ENCODE measurements around the gene TTLL7.

TTLL7 gene

DNA sequence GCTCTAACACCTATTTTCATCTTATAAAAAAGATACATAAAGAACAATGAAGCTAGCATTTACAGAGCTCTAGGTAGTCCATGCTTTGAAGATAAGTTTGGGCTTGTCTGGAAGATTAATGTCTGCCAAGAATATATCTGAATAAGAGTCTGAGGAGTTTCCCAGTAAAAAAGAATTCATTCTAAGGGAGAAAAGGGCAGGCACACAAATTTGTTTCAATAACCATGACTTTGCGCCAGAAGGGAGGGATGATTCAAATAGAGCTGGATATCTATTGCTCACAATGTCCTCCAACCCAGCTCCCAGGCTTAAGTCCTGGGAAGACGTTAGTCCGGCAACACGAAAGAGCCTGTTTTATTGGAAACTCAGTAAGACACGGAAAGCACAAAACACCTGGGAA is 9.7 kb upstream of the TTLL7 start:
- in situ Hi-C loops (cut with HindIII; ENCODE audit: low sequenced_read_pairs) = no loop called here
- no peak overlapping the region for H3K4me3 ChIP-seq (ENCODE audit: low read depth, low read length)
- no peak for TF ChIP-seq CTCF (IDR thresholded peaks at IDR 0.05; ENCODE audit: low read depth, low read length, missing control alignments)
- no peak for DNase-seq (ENCODE audit: low read depth)

GRCh38 chr1:84006591-84006990 is 7.7 kb upstream of the TTLL7 start:
- in situ Hi-C loops (cut with HindIII; ENCODE audit: low sequenced_read_pairs) = no loop called here
- no peak for DNase-seq (ENCODE audit: low read depth)
- TF ChIP-seq CTCF (IDR thresholded peaks at IDR 0.05; ENCODE audit: low read depth, low read length, missing control alignments) = no peak
- no peak overlapping the region for H3K4me3 ChIP-seq (ENCODE audit: low read depth, low read length)

DNA sequence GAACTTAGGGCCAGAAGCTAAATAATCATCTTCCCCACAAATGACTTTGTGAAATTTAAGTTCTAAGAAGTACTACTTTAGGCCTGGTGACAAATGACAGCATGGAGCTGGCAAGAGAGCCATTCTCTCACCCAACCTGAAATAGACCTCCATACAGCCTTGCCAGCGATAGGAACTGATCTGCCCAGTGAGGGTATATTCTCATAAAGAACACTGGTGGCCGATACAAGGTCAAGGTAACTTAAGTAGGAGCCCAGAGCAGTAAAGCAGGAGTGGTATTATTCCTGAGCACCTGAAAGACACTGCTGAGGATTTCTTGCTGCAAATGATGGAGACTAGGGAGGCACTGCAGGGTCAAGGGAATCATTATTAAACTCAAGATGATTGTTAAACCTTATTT is 2.6 kb upstream of the TTLL7 start:
- in situ Hi-C loops (cut with HindIII; ENCODE audit: low sequenced_read_pairs) = no loop called here
- TF ChIP-seq CTCF (IDR thresholded peaks at IDR 0.05; ENCODE audit: low read depth, low read length, missing control alignments) = no peak
- no peak overlapping the region for H3K4me3 ChIP-seq (ENCODE audit: low read depth, low read length)
- no peak for DNase-seq (ENCODE audit: low read depth)

DNA sequence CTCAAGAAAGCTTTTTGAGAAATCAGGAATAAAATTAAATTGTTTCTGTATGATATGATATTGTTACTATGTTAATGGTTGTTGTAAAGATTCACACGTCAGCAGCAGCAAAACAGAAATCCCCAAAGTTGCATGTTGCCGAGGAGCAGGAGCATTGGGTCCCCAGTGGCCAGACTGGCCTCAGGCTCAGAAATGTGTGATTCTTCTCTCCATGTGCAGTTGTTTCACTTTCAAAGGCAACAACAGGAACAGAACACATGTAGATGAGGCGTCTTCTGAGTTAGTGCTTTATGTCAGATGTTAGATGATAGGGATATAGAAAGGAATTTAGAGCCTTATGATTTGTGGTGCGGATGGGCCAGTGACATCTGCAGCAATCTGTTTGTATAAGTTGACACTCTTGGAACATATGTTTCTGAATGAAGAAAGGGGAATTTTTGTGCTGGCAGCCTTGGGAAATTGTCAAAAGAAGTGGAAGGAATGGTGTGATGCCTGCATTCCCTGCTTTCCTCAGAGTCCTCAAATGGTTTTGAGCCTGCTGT is 2.1 kb upstream of the TTLL7 start:
- H3K4me3 ChIP-seq (ENCODE audit: low read depth, low read length) = no peak overlapping the region
- no peak for TF ChIP-seq CTCF (IDR thresholded peaks at IDR 0.05; ENCODE audit: low read depth, low read length, missing control alignments)
- in situ Hi-C loops (cut with HindIII; ENCODE audit: low sequenced_read_pairs) = no loop called here
- no peak for DNase-seq (ENCODE audit: low read depth)

GRCh38 chr1:84000196-84000885 is 1.4 kb upstream of the TTLL7 start:
- no peak overlapping the region for H3K4me3 ChIP-seq (ENCODE audit: low read depth, low read length)
- TF ChIP-seq CTCF (IDR thresholded peaks at IDR 0.05; ENCODE audit: low read depth, low read length, missing control alignments) = no peak
- in situ Hi-C loops (cut with HindIII; ENCODE audit: low sequenced_read_pairs) = no loop called here
- no peak for DNase-seq (ENCODE audit: low read depth)

- H3K4me3 ChIP-seq (ENCODE audit: low read depth, low read length) = peak overlapping the region; percentile 75
- no peak for TF ChIP-seq CTCF (IDR thresholded peaks at IDR 0.05; ENCODE audit: low read depth, low read length, missing control alignments)
- in situ Hi-C loops (cut with HindIII; ENCODE audit: low sequenced_read_pairs) = no loop called here
- DNase-seq (ENCODE audit: low read depth) = peak; percentile 34
Measured at GRCh38 chr1:83999316-83999819, 436 bp upstream of the TTLL7 start.
